Aortic smooth muscle cell (primary cell): Measurements from ENCODE around the gene ZNF593OS. TPM values are rescaled to one million over a fixed set of nuclear protein-coding genes. Genes with fewer than 3 reads are reported as not detected.

Experiments
- total RNA-seq: library from RNA; depleted of rRNA; stranded (reverse); fragments of >200 nt; gene quantifications from 2 replicates; pipeline ENCODE4 v1.2.3, GENCODE V29; 2014

Gene ZNF593OS
- 0.19 TPM in 1 of 2 replicates, not detected in the other for total RNA-seq

DNA sequence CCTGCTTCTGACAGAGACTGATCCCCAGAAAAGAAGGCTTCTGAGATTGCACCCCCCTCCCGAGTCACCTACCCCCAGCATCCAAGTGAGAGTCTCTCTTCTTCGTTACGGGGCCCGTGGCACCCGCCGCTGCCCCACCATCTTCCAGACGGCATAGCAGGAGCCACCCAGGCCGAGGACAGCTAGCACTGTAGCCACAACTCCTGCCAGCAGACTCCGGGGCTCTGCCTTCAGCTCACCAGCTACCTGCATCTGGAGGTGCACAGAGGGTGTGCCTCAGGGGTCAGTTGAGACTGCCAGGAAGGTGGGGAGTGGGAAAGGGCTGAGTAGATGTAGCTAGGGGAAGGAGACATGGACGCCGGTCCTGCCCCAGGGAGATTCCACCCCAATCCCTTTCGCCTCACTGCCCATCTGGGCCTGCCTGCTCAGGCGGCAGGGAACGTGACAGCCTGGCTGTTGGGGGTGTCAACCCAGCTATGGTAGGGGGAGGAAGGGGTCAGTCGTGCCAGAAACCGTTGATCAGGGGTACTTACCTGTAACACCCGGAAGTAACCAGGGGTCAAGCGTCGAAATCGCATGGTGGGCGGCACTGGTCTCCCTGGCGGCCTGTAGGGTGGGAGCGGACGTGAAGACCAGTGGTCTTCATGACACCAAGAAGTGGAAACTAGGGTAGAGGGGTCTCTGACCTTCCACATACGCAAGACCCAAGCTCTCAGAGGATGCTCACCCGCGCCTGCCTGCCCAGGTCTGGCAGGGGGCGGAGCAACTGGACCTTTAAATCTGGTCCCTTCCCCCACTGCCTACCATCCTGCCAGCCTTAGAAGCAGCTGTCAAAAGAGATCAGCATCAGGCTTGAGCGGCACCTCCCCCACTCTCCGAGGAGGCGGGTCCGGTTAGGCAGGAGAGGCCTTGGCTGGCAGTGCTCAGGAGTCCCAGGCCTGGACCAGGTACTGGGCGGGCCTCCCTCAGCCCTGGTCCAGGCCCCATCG, at the start of gene ZNF593OS:
Gene ZNF593OS, minus strand, starts transcription at position 749 of the 989 bp plus-strand sequence. Its CDS starts 171 bp downstream, at position 578.

GRCh38 chr1:26190373-26190987, 18.8 kb upstream of the ZNF593OS start, which contains the start of gene CATSPER4:
Gene CATSPER4 (plus strand): TSS chr1:26190602. CDS start chr1:26190628, 26 bp downstream.

GRCh38 chr1:26177182-26177684, 5.6 kb upstream of the ZNF593OS start, which contains the start of gene CNKSR1:
Gene CNKSR1 (plus strand): TSS chr1:26177491. CDS start chr1:26177548, 57 bp downstream.

GRCh38 chr1:26169669-26170471, 1.8 kb downstream of the ZNF593OS start, which contains the start of gene ZNF593:
Gene ZNF593 (plus strand): TSS chr1:26169908. CDS start chr1:26169984, 76 bp downstream.

DNA sequence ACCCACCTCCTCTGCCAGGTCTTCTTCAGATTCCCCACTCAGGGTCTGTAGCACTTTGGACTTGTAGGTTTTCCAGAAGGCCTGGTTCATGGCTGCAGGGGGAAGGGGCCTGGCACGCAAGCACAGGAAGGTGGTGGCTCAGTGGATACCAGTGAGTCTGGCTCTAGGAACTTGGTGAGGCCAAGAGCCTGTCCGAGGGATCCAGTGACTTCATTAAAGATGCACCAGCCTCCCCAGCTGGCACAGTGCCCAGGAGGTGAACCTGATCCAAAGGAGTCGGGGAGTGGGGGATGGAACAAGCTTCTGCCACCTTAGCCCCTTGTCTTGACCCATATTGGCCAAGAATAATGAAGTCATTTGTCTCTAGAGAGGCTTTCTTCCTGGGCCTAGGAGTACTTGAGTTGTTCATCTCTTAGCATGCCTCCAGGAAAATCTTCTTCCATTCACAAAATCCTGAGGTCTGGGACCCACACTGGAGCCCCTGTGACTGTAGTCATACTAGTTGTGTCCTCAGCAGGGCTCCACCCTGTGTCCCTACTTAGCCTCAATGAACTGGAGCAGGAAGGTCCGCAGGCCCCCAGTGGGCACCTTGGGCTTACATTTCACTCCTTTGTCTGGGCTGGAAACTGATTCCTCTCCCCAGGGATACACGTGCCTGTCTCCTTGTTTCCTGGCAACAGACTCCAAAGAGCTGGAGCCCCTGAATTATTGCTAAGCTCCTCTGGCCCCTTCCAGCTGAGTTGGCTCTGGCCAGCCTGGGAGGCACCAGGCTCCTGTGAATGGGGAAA, 3.0 kb downstream of the ZNF593OS start, which contains the start of gene C1orf232:
Gene C1orf232, minus strand, starts transcription at position 554 of the 788 bp plus-strand sequence. Its CDS starts 464 bp downstream, at position 90.

DNA sequence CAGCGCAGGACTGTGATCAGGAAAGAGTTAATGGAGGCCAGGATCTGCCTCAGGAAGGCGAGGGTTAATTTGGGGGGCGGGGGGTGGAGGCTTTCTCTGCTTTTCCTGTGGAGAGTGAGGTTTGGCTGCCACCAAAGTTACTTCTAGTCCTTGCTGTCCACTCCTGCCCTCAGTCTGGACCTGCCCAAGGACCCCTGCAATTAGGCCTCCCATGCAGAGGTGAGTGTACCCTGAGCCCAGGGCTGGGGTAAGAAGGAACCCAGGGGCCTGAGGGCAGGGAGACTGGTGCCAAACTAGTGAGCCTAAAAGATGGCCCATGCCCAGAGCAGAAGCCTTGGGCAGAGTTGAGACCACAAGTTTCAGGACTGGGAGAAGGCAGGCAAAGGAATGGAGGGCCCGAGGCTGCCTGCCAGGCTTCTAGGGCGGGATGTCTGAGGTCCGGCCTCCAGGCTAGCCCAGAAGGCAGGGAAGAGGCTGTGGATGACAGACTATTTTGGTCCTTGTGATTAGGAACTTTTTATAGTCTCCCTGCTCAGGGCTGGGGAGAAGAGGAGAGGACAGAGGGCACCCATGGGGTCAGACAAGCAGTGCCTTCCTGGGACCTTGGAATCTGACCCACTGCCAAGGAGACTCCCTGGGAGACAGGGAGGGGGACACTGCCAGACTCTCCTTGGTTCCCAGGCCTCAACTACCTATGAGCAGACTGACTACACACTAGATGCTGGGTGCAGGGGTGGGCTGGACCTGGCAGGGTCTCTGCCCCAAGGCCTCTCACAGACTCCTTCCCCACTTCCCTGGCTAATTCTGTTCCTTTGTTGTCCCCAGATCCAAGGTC, 12.5 kb downstream of the ZNF593OS start, which contains the start of gene FAM110D:
Gene FAM110D, plus strand, starts transcription at position 172 of the 835 bp plus-strand sequence. CDS start 2,213 bp downstream, outside the sequence.

Other genes with a start within 250 kb of the ZNF593OS start
- gene PAFAH2, start 173.8 kb downstream of the ZNF593OS start, total RNA-seq, result 8.5 and 8.6 TPM in 2 replicates
- gene EXTL1, start 150.1 kb downstream of the ZNF593OS start, total RNA-seq, result 0.06 and 0.13 TPM in 2 replicates
- not detected in 2 replicates for gene SLC30A2, start 125.7 kb downstream of the ZNF593OS start, total RNA-seq
- under 0.01 TPM in 1 of 2 replicates, not detected in the other for gene TRIM63, start 104.2 kb downstream of the ZNF593OS start, total RNA-seq
- 4.7 and 5.4 TPM in 2 replicates for gene PDIK1L, start 60.0 kb downstream of the ZNF593OS start, total RNA-seq
- under 0.01 and 0.06 TPM in 2 replicates for gene FAM110D, start 12.8 kb downstream of the ZNF593OS start, total RNA-seq
- not detected in 2 replicates for gene C1orf232, start 2.9 kb downstream of the ZNF593OS start, total RNA-seq
- gene ZNF593, start 1.9 kb downstream of the ZNF593OS start, total RNA-seq, result 18.5 and 27.1 TPM in 2 replicates
- 0.26 TPM in 1 of 2 replicates, not detected in the other for gene CNKSR1, start 5.7 kb upstream of the ZNF593OS start, total RNA-seq
- not detected in 2 replicates for gene CATSPER4, start 18.8 kb upstream of the ZNF593OS start, total RNA-seq
- gene CEP85, start 62.4 kb upstream of the ZNF593OS start, total RNA-seq, result 6.2 and 7.7 TPM in 2 replicates
- gene SH3BGRL3, start 108.3 kb upstream of the ZNF593OS start, total RNA-seq, result 117 and 123 TPM in 2 replicates
- 4.8 and 5.3 TPM in 2 replicates for gene UBXN11, start 134.8 kb upstream of the ZNF593OS start, total RNA-seq
- gene CD52, start 146.1 kb upstream of the ZNF593OS start, total RNA-seq, result not detected in 2 replicates
- not detected in 2 replicates for gene CRYBG2, start 182.3 kb upstream of the ZNF593OS start, total RNA-seq
- gene ZNF683, start 200.9 kb upstream of the ZNF593OS start, total RNA-seq, result not detected in 2 replicates
- gene LIN28A, start 239.0 kb upstream of the ZNF593OS start, total RNA-seq, result not detected in 2 replicates